NCI-H524 (cell line): ENCODE results near the gene TCEAL8.

ENCODE experiments used
- DNase-seq, 2 experiments: peaks; one replicate each; lab custom pipeline; 2025; lab: John Stamatoyannopoulos, UW

TCEAL8 gene

DNA sequence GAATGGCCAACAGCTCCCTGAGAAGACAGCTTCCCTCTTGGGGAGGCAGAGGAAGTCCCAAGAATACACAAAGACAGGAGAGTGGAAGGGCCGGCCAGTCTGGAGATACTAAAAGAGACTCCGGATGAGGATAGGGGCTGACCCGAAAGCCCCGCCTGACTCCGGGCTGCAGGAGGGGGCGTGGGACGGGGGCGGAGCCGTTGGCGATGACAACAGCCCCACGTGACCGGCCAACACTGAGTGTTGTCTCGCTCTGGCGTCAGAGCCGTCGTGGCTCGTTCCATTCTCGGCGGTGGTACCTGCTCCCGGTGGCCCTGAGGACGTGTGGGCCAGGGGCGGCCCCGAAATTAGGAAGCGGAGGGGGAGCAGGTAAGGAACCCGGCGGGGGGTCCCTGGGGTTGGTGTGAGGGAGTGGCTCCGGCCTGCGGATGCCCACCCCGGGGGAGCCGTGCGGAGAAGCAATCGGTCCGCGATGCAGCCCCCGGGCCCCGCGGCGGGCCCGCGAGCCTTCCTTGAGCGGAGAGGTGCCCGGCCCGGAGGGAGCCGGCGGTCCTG, 40.0 kb downstream of the TCEAL8 start, which contains the start of gene BEX4:
Gene BEX4, plus strand, starts transcription at position 239 of the 555 bp plus-strand sequence. CDS start 1,046 bp downstream, outside the sequence.
- DNase-seq, result peak; percentile 66 to 79

DNA sequence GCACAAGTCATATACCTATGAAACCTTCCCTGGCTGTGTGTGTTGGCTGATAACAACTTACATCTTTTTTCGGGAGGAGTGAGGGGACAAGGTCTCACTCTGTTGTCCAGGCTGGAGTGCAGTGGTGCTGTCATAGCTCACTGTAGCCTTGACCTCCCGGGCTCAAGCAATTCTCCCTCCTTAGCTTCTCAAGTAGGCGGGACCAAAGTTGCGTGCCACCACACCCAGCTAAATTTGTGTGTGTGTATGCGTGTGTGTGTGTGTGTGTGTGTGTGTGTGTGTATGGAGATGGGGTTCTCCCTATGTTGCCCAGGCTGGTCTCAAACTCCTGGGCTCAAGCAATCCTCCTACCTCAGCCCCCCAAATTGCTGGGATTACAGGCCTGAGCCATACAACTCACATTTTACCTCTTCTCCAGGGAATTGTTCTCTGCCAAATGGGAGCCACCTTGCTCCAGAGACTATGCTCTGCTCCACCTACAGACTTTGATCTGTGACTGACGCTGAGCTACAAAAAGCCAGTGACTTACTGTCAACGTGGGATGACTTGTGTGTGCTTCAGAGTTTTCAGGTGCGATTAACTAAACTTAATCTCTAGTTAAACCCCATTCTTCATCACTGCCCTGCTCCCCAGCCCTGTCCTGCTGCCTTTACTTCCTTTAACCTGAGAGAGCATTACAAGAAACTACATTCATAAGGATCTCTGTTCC, 42.1 kb downstream of the TCEAL8 start:
- no peak for DNase-seq

DNA sequence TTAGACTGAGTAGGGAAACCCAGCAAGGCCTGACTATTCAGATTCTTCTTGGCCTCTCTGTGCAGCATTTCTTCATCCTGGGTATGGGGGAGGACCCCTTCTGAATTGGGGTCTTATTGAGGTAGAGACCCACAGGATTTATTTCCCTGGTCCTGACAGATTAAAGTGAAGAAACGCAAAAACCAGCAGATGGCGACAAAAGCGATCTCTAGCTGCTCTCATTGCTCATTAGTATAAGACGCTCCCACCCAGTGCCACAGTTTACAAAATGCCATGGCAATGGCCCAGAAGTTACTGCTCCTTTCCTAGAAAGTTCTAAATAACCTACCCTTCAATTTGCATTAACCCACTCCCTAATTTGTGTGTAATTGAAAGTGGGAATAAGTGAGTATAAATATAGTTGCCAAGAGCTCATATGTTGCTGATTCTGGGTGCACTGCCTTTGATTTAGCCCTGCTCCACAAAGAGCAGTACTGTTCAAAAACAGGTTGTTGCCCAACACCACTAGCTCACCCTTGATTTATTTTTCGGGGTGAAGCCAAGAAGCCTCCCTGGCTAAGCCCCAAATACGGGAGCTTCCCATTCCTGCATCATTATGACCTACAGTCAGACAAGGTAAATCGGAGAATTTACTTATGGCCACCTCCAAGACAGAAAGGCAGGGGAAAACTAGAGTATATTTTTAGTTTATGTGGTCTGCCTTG, 43.8 kb downstream of the TCEAL8 start:
- peak; percentile 4 to 56 for DNase-seq

DNA sequence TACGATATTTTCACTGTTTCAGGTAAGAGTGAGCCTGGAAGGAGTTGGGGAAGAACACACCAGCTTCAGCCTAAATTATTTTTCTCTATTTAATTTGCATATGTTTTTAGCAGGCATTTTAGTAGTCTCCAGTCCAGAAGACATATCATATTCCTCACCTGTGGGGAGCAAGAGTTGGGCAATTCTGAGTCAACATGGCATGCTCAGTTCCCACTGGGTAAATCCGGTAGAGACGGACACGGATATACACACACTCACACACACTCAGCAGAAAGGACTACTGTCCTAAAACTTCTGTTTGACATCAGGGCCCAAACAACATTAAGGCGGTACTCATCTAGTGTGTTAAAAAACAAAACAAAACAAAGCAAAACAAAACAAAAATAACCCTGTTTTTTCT, 44.9 kb downstream of the TCEAL8 start:
- DNase-seq, result no peak
